Islet precursor cell (in vitro differentiated cells): ENCODE measurements around the gene GNAT1.
"Not testable (repeated sequence)": the region's sequence is repeated elsewhere in the genome, so short reads cannot be mapped to it uniquely, and the experiment has no call there.

Experiments
- DNase-seq: peaks from one replicate; pipeline ENCODE4 v3.0.0-alpha.2; 2018

The GNAT1 gene

GRCh38 chr3:50224639-50225038, 33.2 kb downstream of the GNAT1 start:
- DNase-seq = no peak

- DNase-seq = no peak
These were observed 35.5 kb downstream of the GNAT1 start for GRCh38 chr3:50226888-50227389.

- peak; percentile 98 for DNase-seq
These were observed 36.2 kb downstream of the GNAT1 start for GRCh38 chr3:50227390-50228183.

GRCh38 chr3:50228184-50228763, 36.9 kb downstream of the GNAT1 start:
- DNase-seq = not testable (repeated sequence)

GRCh38 chr3:50229490-50229889, 38.1 kb downstream of the GNAT1 start:
- no peak for DNase-seq

GRCh38 chr3:50230104-50230793, 38.8 kb downstream of the GNAT1 start:
- DNase-seq = no peak

- no peak for DNase-seq
These were observed 39.4 kb downstream of the GNAT1 start for GRCh38 chr3:50230794-50231125.

GRCh38 chr3:50231581-50231980, 40.2 kb downstream of the GNAT1 start:
- DNase-seq = no peak

- no peak for DNase-seq
These were observed 40.9 kb downstream of the GNAT1 start for GRCh38 chr3:50232303-50232702.

GRCh38 chr3:50233176-50233575, 41.8 kb downstream of the GNAT1 start:
- DNase-seq = no peak

- peak; percentile 100 for DNase-seq
These were observed 44.5 kb downstream of the GNAT1 start, which contains the start of gene GNAI2 for GRCh38 chr3:50235716-50236483. Gene GNAI2, plus strand, starts transcription at chr3:50236204. Its CDS starts 132 bp downstream, at chr3:50236336.

GRCh38 chr3:50236484-50237132, 45.2 kb downstream of the GNAT1 start:
- DNase-seq = no peak

GRCh38 chr3:50237133-50237651, 45.8 kb downstream of the GNAT1 start:
- DNase-seq = peak; percentile 70

- peak; percentile 93 for DNase-seq
These were observed 46.5 kb downstream of the GNAT1 start for GRCh38 chr3:50237754-50238548.

GRCh38 chr3:50238549-50239026, 47.2 kb downstream of the GNAT1 start:
- no peak for DNase-seq

GRCh38 chr3:50239649-50240048, 48.2 kb downstream of the GNAT1 start:
- no peak for DNase-seq

GRCh38 chr3:50241163-50241562, 49.8 kb downstream of the GNAT1 start:
- DNase-seq = no peak

GRCh38 chr3:50241713-50242380, 50.4 kb downstream of the GNAT1 start:
- DNase-seq = no peak

GRCh38 chr3:50242381-50242770, 51.0 kb downstream of the GNAT1 start:
- no peak for DNase-seq

GRCh38 chr3:50242851-50243542, 51.6 kb downstream of the GNAT1 start:
- DNase-seq = no peak
